Body of pancreas (tissue), 4 donors: ENCODE measurements around the gene GJC2. TPM values are rescaled to one million over a fixed set of nuclear protein-coding genes. Genes with fewer than 3 reads are reported as not detected.
A peak's percentile ranks its signal among the peaks of the same experiment; 100 is the strongest.
"Not testable (repeated sequence)": the region's sequence is repeated elsewhere in the genome, so short reads cannot be mapped to it uniquely, and the experiment has no call there.

Source experiments
- ATAC-seq: fragments of 150-250 bp; one replicate; pipeline ENCODE4 v1.9.1; 2016
- DNase-seq, 4 donors: peaks; one replicate each; pipeline ENCODE4 v3.0.0-alpha.2; 2019
- H3K27ac ChIP-seq, 4 donors: fragments of 200-600 bp; sonication (generic); 1 replicate in 3 of 4; 2 replicates in 1 of 4; pipeline versions ENCODE4 v1.5.1 to v1.6.1; 2016 to 2019; ENCODE audit warnings: mild to moderate bottlenecking in 1 of 4, mixed read lengths in 1 of 4, moderate library complexity in 1 of 4
- H3K27me3 ChIP-seq, 2 donors: fragments of 200-600 bp; sonication (generic); one replicate each; pipeline ENCODE4 v1.6.0; 2016; ENCODE audit warnings: mild to moderate bottlenecking in 1 of 2
- H3K36me3 ChIP-seq, 2 donors: fragments of 200-600 bp; sonication (generic); replicated peaks in 1 of 2; 2 replicates each; pipeline ENCODE4 v1.5.1; 2016; ENCODE audit warnings: low read depth in 2 of 2; ENCODE audit not compliant: insufficient read depth in 1 of 2
- H3K4me1 ChIP-seq: fragments of 200-600 bp; sonication (generic); one replicate; pipeline ENCODE4 v1.6.0; 2016
- H3K4me3 ChIP-seq, 2 donors: fragments of 200-600 bp; sonication (generic); 1 replicate in 1 of 2; 2 replicates in 1 of 2; pipeline ENCODE4 v1.5.1; 2016 to 2019
- H3K9me3 ChIP-seq, 3 donors: fragments of 200-600 bp; sonication (generic); 1 replicate in 2 of 3; 2 replicates in 1 of 3; pipeline ENCODE4 v1.5.1; 2016
- POLR2A ChIP-seq, 3 donors: fragments of 450-650 bp; IDR thresholded peaks; one replicate each; pipeline ENCODE4 v1.6.1; 2016; ENCODE audit warnings: antibody characterized with exemption in 3 of 3, mild to moderate bottlenecking in 2 of 3
- WGBS, 2 donors: methylation state at CpG; one replicate each; pipeline ENCODE4 v1.1.5; 2017; 5-methylcytosine and 5-hydroxymethylcytosine counted together
- intact Hi-C: fragments of 100-400 bp; cut with DNase I; formaldehyde crosslinking; loops from one replicate; pipeline ENCODE4 v1.15.1; 2023
- total RNA-seq, 2 donors: library from RNA; depleted of rRNA; stranded (reverse); fragments of >200 nt; gene quantifications; one replicate each; pipeline ENCODE4 v1.1.0, GENCODE V29; 2016
- TF ChIP-seq, protein P1 (sequence below), 7 experiments: fragments of 450-650 bp in 4 of 7; fragments of 200-600 bp in 3 of 7; sonication (generic) in 3 of 7; IDR thresholded peaks; one replicate each; pipeline ENCODE4 v1.5.1; 2016 to 2019; ENCODE audit warnings: antibody characterized with exemption in 7 of 7

Gene GJC2
- total RNA-seq, 2 donors from 2014 or later: 0.33 to 1.6 TPM

DNA sequence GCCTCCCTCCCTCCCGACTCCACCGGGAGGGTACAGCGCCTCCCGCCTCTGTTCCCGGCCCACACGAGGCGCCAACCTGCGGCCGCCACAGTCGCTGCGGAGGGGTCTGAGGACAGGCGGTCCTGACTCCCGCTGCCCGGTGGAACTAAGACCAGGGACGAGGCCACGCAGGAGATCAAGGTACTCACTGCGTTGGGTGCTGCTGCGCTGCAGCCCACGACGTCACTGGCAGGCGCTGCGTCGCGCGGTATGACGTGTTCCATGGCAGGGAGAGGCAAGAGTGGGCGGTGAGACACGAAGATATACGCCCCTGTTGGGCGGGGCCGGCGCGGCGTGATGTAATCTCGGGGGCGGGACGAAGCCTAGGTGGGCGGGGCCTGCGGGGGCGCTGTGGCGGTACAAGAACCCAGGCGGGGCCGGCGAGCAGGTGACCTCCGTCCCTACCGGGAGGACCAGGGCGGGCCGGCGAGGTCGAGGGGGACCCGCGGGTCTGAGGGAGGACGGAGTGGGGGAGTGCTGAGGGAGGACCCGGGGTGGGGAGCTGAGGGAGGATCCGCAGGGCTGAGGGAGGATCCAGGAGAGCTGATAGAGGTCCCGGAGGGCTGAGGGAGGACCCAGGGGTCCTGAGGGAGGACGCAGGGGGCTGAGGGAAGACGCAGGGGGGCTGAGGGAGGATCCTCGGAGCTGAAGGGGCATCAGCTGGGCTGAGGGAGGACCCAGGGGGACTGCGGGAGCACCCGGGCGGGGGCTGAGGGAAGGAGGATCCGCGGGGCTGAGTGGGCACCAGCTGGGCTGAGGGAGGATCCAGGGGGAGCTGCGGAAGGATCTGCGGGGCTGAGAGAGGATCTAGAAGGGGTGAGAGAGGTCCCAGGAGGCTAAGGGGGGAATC lies 40.4 kb upstream of the GJC2 start, which contains the start of gene MRPL55:
Gene MRPL55, minus strand, starts transcription at position 227 of the 889 bp plus-strand sequence. CDS start 1,039 bp downstream, outside the sequence.
- Histone ChIP-seq H3K36me3 (peaks cover 0 to 4% of the 10 kb centered on the region in 2 donors), H3K9me3 (no peaks in the 10 kb centered on the region), H3K27me3 (no peaks in the 10 kb centered on the region), H3K4me3 (peak within 1 kb of the TSS; percentile 77 to 97), H3K4me1 (peaks cover 34% of the 10 kb centered on the region), H3K27ac (peak within 1 kb of the TSS; percentile 84 to 93 (median 89))
- intact Hi-C loops: no loop called here
- TF ChIP-seq, protein P1, sequence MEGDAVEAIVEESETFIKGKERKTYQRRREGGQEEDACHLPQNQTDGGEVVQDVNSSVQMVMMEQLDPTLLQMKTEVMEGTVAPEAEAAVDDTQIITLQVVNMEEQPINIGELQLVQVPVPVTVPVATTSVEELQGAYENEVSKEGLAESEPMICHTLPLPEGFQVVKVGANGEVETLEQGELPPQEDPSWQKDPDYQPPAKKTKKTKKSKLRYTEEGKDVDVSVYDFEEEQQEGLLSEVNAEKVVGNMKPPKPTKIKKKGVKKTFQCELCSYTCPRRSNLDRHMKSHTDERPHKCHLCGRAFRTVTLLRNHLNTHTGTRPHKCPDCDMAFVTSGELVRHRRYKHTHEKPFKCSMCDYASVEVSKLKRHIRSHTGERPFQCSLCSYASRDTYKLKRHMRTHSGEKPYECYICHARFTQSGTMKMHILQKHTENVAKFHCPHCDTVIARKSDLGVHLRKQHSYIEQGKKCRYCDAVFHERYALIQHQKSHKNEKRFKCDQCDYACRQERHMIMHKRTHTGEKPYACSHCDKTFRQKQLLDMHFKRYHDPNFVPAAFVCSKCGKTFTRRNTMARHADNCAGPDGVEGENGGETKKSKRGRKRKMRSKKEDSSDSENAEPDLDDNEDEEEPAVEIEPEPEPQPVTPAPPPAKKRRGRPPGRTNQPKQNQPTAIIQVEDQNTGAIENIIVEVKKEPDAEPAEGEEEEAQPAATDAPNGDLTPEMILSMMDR (IDR thresholded peaks at IDR 0.05): peak in 2 of 7 experiments; percentile 28 to 31
- peak; percentile 92 to 96 (median 95) for TF ChIP-seq POLR2A (IDR thresholded peaks at IDR 0.05)
- 0 to 1% methylated on average over 13 to 66 of the region's 66 CpGs for WGBS, 2 donors
- DNase-seq (peak; percentile 98 to 99 (median 99)), ATAC-seq (peak; percentile 98)

DNA sequence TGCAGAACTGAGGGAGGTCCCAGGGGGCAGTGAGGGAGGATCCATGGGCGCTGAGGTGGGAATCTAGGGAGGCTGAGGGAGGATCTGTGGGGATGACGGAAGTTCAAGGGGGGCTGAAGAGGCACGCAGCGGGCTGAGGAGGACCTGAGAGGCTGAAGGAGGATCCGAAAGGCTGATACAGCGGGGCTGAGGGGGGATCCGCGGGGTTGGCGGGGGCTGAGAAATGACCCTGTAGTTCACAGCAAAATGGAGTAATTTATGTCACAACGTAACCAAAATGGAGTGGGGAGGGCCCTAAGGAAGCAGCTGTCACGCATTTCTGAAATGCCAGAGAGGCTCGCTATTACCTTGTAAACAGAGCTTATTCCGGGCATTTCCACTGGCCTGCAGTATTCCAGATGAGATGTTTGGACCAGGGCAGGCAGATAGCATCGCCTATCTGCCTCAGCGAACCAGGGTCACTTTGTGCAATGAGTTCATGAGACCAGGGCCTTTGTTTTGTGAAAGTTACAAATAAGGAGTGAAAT lies 39.7 kb upstream of the GJC2 start:
- H3K36me3 ChIP-seq: peaks cover 0 to 4% of the 10 kb centered on the region in 2 donors
- peak overlapping the region; percentile 84 to 93 (median 89) for H3K27ac ChIP-seq
- no peak for TF ChIP-seq POLR2A (IDR thresholded peaks at IDR 0.05)
- TF ChIP-seq, protein P1 (IDR thresholded peaks at IDR 0.05): no peak
- WGBS, 2 donors: 14 to 20% methylated on average over 15 of the region's 15 CpGs
- peaks cover 26% of the 10 kb centered on the region for H3K4me1 ChIP-seq
- ATAC-seq (peak; percentile 3), DNase-seq (no peak)
- peak overlapping the region; percentile 77 to 97 for H3K4me3 ChIP-seq
- H3K27me3 ChIP-seq: no peaks in the 10 kb centered on the region
- H3K9me3 ChIP-seq: no peaks in the 10 kb centered on the region
- intact Hi-C loops: no loop called here

DNA sequence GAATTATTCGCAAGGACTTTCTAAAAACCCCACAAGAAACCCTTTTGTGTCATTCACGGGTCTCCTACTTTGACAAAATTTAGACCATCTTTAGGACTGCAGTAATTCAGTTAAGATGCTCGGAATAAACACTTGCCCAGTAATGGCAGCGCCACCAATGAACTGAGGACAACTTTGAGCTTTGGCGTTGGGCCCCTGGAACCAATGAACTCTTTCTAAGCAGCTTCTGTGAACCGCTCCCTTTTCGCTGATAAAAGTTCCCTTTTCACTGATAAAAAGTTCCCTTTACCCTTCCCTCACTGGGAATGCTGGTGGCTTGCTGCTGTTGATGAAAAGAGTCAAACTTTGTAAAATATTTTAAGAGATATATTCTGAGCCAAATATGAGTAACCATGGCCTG lies 39.2 kb upstream of the GJC2 start:
- ATAC-seq: no peak
- WGBS, 2 donors: 81 to 84% methylated on average over 7 of the region's 7 CpGs
- peaks cover 23% of the 10 kb centered on the region for H3K4me1 ChIP-seq
- H3K9me3 ChIP-seq: no peaks in the 10 kb centered on the region
- intact Hi-C loops: no loop called here
- no peak for DNase-seq
- TF ChIP-seq, protein P1 (IDR thresholded peaks at IDR 0.05): no peak
- no peak for TF ChIP-seq POLR2A (IDR thresholded peaks at IDR 0.05)
- H3K27me3 ChIP-seq: no peaks in the 10 kb centered on the region
- H3K27ac ChIP-seq: peak overlapping the region in 3 of 4 donors; percentile 85 to 93 (median 93)
- no peak overlapping the region for H3K4me3 ChIP-seq
- peaks cover 0 to 4% of the 10 kb centered on the region in 2 donors for H3K36me3 ChIP-seq

DNA sequence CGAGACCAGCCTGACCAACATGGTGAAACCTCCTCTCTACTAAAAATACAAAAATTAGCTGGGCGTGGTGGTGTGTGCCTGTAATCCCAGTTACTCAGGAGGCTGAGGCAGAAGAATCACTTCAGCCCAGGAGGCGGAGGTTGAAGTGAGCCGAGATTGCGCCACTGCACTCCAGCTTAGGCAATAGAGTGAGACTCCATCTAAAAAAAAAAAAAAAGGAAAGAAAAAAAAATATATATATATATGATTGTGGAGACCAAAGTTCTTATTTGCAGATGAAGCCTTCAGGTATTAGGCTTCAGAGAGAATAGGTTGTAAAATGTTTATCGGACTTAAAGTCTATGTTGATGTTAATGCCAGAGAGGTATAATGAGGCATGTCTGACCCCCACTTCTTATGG lies 38.4 kb upstream of the GJC2 start:
- intact Hi-C loops, H3K27ac ChIP-seq, DNase-seq, ATAC-seq, H3K27me3 ChIP-seq, H3K9me3 ChIP-seq, H3K36me3 ChIP-seq, H3K4me3 ChIP-seq: not testable (repeated sequence)
- WGBS, 2 donors: 90 to 93% methylated on average over 6 of the region's 6 CpGs
- peaks cover 23% of the 10 kb centered on the region for H3K4me1 ChIP-seq

DNA sequence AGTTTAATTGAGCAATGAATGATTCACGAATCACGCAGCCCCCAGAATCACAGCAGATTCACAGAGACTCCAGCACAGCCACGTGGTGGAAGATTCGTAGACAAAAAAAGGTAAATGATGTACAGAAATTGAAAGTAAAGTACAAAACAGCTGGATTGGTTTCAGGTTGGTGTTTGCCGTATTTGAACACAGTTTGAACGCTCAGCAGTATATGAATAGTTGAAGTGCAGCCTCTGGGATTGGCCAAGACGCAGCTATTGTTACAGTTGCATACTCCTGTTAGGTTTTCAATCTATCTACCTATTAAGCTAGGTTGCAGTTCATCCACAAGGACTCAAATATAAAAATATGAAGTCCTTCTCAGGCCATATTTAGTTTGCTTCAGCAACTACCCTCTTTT lies 37.6 kb upstream of the GJC2 start:
- no peaks in the 10 kb centered on the region for H3K9me3 ChIP-seq
- DNase-seq (no peak), ATAC-seq (no peak)
- peaks cover 23% of the 10 kb centered on the region for H3K4me1 ChIP-seq
- peaks cover 0 to 2% of the 10 kb centered on the region in 2 donors for H3K36me3 ChIP-seq
- no peak overlapping the region for H3K27ac ChIP-seq
- 90% methylated on average over 7 of the region's 7 CpGs for WGBS, 2 donors
- no peaks in the 10 kb centered on the region for H3K27me3 ChIP-seq
- no peak overlapping the region for H3K4me3 ChIP-seq
- intact Hi-C loops: no loop called here
- TF ChIP-seq POLR2A (IDR thresholded peaks at IDR 0.05): no peak
- TF ChIP-seq, protein P1 (IDR thresholded peaks at IDR 0.05): no peak
